ENCODE results near the gene SYCP2.

DNA sequence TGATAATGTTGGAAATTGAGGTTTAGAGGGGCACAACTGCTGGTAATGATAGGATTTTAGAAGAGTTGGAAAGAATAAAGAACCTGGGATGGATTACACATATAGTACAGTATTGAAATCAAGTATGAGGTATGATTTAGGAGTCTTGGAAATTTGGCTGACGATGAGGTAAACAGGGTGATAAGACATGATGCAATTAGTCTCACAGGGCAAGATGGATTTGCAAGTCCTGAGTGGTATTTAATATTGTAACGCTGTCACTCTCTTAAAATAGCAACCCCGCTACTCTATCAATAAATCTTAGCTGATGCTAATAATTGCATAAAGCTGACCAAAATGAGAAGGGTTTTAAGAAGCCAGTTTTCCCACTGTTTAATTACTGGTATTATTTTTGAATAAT lies 70.4 kb downstream of the SYCP2 start:
- TF ChIP-seq POLR2AphosphoS5 (IDR thresholded peaks at IDR 0.05; ENCODE audit: low read depth, low read length) = no peak
- TF ChIP-seq POLR2A (IDR thresholded peaks at IDR 0.05; ENCODE audit: low read depth, low read length) = no peak
- no peak for TF ChIP-seq TAF1 (IDR thresholded peaks at IDR 0.05; ENCODE audit: borderline replicate concordance, low read depth, low read length)

All from GM12892 (cell line).